ENCODE measurements around the gene RPRD2.

RPRD2 gene

DNA sequence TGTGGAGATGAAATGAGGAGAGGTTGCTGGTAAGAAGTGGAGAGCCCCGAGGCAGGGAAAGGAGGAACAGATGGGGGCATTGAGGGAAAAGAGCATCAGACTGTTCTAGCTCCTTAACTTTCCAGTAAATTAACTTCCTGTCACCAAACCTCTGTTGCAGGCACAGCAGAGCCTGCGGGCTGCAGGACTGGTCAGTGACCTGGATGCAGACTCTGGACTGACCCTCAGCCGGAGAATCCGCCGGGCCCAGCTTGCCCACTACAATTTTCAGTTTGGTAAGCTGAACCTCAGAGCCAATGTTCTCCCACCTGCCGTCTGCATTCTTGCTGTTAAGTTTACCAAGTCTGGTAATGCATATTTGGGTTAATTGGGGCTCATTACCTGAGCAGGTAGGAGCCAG is 141.5 kb downstream of the RPRD2 start:
- TF ChIP-seq POLR2A (IDR thresholded peaks at IDR 0.05; ENCODE audit: low read depth, low read length): no peak
- FAIRE-seq: no peak
- no peak for DNase-seq (ENCODE audit: insufficient read length, low spot score)

DNA sequence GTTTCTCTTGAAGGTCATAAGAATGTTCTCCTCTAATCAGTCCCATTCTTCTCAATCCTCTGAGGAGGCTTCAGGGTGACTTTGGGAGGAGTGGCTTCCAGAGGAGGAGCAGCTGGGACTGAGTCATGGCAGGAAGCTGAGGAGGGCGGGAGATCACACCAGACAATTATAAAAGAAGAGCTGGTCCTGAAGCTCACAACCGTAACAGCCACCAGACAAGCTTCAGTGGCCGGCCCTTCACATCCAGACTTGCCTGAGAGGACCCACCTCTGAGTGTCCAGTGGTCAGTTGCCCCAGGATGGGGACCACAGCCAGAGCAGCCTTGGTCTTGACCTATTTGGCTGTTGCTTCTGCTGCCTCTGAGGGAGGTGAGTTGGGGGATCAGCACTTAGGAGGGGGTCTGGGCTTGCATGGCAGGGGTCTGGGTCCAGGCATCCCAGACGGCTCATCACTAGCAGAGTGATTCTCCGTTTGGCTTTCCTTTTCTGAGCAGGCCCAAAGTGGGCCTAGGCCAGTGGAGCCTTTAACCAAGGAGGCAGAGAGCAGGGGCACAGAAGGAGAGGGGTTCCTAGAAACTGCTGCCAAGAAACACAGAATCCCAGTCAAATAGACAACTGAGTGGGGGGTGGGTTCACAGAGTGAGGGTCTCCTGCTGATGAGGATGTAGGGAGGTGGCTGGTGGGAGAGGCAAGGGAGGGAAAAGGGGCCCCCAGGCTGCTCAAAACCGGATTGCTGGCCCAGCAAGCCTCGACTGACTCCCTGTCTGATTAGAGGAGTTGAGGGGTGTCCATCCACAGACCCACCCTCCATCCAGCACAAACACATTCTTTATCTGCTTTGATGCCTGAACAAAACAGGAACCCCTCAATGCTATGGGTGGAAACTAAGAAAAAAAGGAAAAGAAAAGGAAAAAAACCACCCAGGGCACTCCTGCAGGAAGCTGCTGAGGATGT is 144.2 kb downstream of the RPRD2 start, which contains the start of gene ECM1:
Gene ECM1, plus strand, starts transcription at position 198 of the 953 bp plus-strand sequence. Its CDS starts 101 bp downstream, at position 299.
- FAIRE-seq: no peak
- peak; percentile 89 for DNase-seq (ENCODE audit: insufficient read length, low spot score)
- peak; percentile 87 for TF ChIP-seq POLR2A (IDR thresholded peaks at IDR 0.05; ENCODE audit: low read depth, low read length)

DNA sequence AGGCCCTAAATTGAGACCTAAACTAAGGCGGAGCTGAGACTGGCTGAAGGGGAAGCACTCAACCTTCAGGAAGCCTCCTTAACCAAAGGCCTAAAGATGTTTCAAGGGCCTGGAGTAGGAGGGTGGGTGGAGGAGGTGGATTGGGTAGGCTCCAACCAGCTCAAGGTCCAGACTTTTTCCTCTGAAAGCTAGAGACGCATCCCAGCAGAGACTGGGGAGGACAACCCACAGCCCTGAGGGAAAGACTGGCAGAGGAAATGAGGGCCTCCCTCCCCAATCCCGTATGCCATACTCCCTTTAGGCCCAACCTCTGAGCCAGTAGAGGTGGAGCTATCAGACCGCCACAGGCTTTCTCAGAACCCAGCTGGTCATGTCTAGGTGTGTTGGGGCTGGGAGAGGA is 145.0 kb downstream of the RPRD2 start:
- no peak for TF ChIP-seq POLR2A (IDR thresholded peaks at IDR 0.05; ENCODE audit: low read depth, low read length)
- FAIRE-seq (no peak), DNase-seq (ENCODE audit: insufficient read length, low spot score) (no peak)

DNA sequence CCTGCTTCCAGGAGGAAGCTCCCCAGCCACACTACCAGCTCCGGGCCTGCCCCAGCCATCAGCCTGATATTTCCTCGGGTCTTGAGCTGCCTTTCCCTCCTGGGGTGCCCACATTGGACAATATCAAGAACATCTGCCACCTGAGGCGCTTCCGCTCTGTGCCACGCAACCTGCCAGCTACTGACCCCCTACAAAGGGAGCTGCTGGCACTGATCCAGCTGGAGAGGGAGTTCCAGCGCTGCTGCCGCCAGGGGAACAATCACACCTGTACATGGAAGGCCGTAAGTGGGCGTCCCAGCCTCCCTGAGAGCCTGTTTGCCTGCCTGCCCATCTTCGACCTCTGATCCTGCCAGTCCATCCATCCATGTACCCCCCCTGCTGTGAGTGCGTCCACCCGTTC is 147.6 kb downstream of the RPRD2 start:
- DNase-seq (ENCODE audit: insufficient read length, low spot score) (no peak), FAIRE-seq (no peak)
- no peak for TF ChIP-seq POLR2A (IDR thresholded peaks at IDR 0.05; ENCODE audit: low read depth, low read length)

DNA sequence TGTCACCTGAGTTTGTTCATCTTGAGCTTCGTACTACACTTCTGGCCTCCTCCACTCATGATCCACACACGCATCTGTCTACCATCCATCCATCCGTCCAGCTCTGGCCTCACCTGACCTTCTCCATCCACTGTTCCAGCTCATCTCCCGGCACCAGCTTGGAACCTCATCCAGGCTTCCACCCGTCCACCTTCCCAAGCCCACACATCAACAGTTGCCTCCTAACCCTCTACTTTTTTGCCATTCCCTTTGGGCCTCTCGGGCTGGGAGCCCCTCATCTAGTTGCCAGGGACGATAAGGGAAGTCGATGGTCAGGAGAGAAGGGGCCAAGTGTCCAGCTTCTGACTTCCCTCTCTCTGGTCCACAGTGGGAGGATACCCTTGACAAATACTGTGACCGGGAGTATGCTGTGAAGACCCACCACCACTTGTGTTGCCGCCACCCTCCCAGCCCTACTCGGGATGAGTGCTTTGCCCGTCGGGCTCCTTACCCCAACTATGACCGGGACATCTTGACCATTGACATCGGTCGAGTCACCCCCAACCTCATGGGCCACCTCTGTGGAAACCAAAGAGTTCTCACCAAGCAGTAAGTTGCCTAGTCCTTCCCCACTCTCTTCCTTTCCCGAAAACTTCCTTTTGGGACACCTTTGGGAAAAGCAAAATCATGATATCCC is 148.2 kb downstream of the RPRD2 start:
- TF ChIP-seq POLR2A (IDR thresholded peaks at IDR 0.05; ENCODE audit: low read depth, low read length): no peak
- FAIRE-seq: no peak

DNA sequence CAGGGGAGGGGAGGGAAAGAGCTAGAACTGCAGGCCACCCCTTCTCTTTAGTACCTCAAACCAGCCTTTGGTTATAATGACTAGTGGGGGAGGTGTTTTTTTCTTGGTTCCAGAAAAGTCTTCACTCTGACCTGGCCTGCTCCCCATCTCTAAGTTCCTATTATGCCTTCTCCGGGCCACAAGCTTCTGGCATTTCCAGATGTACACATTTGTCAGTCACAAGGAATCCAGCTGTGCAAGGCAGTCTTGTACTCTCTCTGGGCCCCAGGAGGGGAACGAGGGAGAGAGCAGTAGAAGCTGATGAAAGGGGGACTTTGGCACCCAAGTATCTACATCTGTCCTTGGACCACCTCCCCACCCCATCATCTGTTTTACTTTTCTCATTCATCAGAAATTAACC is 148.9 kb downstream of the RPRD2 start:
- no peak for TF ChIP-seq POLR2A (IDR thresholded peaks at IDR 0.05; ENCODE audit: low read depth, low read length)
- no peak for FAIRE-seq
- DNase-seq (ENCODE audit: insufficient read length, low spot score): no peak

More for the DNA sequence above, 148.2 kb downstream of the RPRD2 start:
- DNase-seq (ENCODE audit: insufficient read length, low spot score): no peak

DNA sequence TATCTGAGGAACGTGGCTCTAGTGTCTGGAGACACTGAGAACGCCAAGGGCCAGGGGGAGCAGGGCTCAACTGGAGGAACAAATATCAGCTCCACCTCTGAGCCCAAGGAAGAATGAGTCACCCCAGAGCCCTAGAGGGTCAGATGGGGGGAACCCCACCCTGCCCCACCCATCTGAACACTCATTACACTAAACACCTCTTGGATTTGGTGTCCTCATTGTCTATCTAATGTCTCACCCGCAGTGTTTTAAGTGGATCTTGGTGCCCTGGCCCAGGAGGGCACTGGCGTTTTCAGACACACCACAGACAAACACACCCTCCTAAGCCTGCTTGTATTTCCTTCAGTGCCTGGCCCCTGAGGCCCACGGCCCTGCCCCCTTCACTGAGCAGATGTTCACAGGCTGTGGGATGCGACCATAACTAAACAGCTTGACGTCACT is 149.4 kb downstream of the RPRD2 start:
- no peak for TF ChIP-seq POLR2A (IDR thresholded peaks at IDR 0.05; ENCODE audit: low read depth, low read length)
- FAIRE-seq (no peak), DNase-seq (ENCODE audit: insufficient read length, low spot score) (no peak)

DNA sequence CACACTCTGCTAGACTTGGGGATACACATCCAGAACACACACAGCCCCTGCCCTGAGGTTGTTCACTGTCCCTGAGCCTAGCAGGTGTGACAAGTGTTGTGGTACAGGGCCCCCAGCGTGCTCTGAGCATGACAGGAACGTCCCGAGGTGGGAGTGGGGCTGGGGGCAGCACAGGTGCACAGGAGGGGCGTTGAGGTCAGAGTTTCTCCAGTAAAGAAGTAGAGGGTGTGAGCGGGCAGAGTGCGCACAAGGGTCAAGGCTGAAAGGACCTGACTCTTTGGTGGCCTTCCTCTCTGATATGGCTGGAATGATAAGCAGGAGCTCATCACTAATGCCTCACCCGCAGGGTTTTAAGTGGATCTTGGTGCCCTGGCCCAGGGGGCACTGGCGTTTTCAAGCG is 150.3 kb downstream of the RPRD2 start:
- no peak for FAIRE-seq
- DNase-seq (ENCODE audit: insufficient read length, low spot score): no peak
- no peak for TF ChIP-seq POLR2A (IDR thresholded peaks at IDR 0.05; ENCODE audit: low read depth, low read length)

DNA sequence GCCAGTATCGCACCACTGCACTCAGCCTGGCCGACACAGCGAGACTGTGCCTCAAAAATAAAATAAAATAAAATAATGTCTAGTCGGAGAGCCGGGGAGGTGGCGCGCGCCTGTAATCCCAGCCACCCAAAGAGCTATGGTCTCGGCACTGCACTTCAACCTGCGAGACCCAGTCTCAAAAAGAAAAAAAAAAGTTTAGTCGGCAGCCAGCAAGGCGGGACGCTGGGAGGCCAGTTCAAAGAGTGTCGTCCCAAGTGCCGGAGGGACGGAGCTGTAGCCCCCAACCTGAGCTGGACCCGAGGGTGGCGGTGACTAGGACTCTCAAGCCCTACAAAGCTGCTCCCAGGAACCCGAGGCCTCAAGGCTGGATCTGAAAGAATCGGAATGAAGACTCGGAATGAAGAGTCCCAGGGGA is 151.0 kb downstream of the RPRD2 start:
- DNase-seq (ENCODE audit: insufficient read length, low spot score): no peak
- no peak for FAIRE-seq
- no peak for TF ChIP-seq POLR2A (IDR thresholded peaks at IDR 0.05; ENCODE audit: low read depth, low read length)

DNA sequence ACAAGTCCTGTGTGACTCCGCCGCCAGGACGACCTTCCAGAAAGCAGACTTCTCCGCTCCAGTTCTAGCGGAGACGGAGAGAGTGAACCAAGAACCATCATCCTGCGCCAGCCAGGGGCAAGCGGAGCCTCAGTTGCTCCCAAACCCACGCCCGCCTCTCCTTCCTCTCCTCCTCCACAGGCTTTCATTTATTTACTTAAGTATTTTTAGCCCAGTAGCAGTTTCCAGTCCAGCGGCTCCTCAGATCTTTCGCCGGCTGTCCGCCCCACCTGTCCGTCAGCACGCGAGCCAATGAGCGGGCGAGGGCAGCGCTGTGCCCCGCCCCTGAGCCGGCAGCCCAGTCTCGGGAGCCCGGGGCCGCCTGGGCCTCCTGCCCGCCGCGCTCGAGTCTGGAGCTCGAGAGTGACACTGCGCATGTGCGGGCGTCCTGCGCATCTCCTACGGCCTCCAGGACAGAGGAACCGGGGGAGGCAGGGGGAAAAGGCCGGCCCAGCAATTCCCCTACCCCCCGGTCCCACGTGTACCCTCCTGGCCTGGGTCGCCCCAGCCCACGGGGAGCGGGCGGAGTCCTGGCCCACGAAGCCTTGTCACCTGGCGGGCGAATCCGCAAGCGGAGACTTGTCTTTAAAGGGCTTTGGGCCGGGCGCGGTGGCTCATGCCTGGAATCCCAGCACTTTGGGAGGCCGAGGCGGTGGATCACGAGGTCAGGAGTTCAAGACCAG is 151.5 kb downstream of the RPRD2 start, which contains the start of gene FALEC:
Gene FALEC, plus strand, starts transcription at position 425 of the 722 bp plus-strand sequence.
- DNase-seq (ENCODE audit: insufficient read length, low spot score) (peak; percentile 94), FAIRE-seq (no peak)
- peak; percentile 67 for TF ChIP-seq POLR2A (IDR thresholded peaks at IDR 0.05; ENCODE audit: low read depth, low read length)

DNA sequence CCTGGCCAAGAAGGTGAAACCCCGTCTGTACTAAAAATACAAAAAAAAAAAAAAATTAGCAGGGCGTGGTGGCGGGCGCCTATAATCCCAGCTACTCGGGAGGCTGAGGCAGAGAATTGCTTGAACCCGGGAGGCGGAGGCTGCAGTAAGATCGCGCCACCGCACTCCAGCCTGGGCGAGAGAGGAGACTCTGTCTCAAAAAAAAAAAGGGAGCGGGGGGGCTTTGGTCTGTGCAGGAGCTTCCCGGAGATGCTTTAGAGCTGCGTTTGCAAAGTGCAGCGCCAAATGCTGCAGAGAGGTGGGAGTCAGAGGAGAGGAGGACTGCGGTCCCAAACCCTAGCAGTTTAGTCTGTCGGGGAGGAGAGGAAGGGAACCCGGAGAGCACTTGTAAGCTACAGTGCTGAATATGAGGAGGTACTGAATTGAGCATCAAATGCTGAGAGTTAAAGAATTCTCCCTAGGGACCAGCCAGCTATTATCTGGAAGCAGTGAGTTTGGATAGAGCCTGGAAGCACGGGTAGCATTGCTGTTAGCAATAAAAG is 152.2 kb downstream of the RPRD2 start:
- no peak for DNase-seq (ENCODE audit: insufficient read length, low spot score)
- FAIRE-seq: no peak
- no peak for TF ChIP-seq POLR2A (IDR thresholded peaks at IDR 0.05; ENCODE audit: low read depth, low read length)

DNA sequence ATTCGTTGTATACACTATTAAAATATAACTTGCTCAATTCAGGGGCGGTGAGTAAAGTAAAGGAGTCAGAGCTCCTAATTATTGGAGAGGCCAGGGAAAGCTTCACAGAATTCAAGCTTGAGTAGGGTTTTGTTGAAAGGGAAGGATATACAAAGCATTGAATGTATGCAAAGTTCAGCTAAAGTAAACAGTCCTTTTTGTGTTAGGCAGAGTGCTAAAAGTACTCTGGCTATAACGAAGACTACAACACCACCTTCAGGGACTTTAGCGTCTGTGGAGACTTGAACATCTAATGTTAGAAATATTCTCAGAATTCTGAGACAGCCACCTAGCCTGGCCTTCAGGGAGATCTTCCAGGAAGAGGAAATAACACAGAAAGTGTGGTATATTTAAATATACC is 152.7 kb downstream of the RPRD2 start:
- no peak for FAIRE-seq
- DNase-seq (ENCODE audit: insufficient read length, low spot score): no peak
- no peak for TF ChIP-seq POLR2A (IDR thresholded peaks at IDR 0.05; ENCODE audit: low read depth, low read length)

DNA sequence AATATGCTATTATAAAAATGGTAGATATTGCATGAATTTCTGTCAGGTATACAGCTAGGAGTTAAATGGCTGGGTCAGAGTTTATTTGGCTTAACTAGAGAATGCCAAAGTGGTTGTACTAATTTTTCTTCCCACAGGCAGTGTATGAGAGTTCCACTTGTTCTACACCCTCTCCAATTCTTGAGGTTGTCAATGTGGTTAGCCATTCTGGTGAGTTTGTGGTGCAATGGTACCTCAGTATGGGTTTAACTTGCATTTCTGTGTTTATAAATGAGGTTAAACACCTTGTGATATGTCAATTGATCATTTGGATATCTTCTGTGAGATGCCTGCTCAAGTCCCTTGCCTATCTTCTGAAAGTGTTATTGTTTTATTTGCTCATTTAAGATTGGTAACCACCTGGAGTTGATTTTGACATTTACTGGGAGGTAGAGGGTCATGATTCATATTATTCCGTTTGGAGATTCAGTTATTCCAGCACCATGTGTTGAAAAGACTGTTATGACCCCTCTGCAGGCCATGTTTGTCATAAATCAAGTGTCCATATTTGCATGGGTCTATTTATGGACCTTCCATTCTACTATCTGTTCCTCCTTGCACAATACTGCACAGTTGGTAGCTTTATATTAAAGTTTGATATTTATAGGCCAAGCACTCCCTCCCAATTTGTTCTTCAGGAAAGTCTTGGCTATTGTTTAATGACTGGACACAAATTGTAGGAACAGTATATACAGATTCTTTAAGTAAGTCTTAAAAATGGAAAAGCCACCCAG is 157.4 kb downstream of the RPRD2 start:
- no peak for TF ChIP-seq POLR2A (IDR thresholded peaks at IDR 0.05; ENCODE audit: low read depth, low read length)

More for the DNA sequence above, 157.4 kb downstream of the RPRD2 start:
- no peak for FAIRE-seq
- no peak for DNase-seq (ENCODE audit: insufficient read length, low spot score)
